Measurements from ENCODE around the gene FGF5. TPM values are rescaled to one million over a fixed set of nuclear protein-coding genes. Genes with fewer than 3 reads are reported as not detected.

FGF5 gene
- total RNA-seq, 1 donor from 2014 or later = 0.97 TPM

- no peak for ATAC-seq
- intact Hi-C loops (cut with micrococcal nuclease) = no loop called here
- no peak for DNase-seq
Measured at GRCh38 chr4:80249144-80249543, 17.3 kb upstream of the FGF5 start.

- intact Hi-C loops (cut with micrococcal nuclease) = no loop called here
- ATAC-seq (no peak), DNase-seq (no peak)
Measured at GRCh38 chr4:80252427-80252826, 14.0 kb upstream of the FGF5 start.

DNA sequence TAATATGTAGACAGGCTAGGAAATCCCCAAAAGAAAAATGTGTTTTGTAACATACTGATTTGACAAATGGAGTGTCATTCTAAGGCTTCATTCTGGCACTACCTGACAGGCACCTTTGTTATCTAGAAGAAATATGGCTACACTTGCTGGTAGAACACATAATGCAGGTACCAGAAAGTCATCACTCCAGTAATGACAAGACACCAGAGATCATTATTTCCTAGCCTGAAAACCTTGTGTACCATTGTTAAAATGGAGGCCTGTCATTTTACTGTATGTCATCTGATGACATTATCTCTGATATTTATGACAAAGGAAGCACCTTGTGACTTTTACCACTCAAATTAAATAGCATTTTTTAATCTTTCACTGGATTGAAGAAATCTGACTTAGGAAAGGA lies 13.5 kb upstream of the FGF5 start:
- DNase-seq = no peak
- intact Hi-C loops (cut with micrococcal nuclease) = no loop called here
- ATAC-seq = no peak

GRCh38 chr4:80253510-80253909 lies 13.0 kb upstream of the FGF5 start:
- ATAC-seq (no peak), DNase-seq (no peak)
- intact Hi-C loops (cut with micrococcal nuclease) = no loop called here

- no peak for DNase-seq
- no peak for ATAC-seq
- intact Hi-C loops (cut with micrococcal nuclease) = no loop called here
Measured at GRCh38 chr4:80254114-80254513, 12.3 kb upstream of the FGF5 start.

GRCh38 chr4:80255329-80256095 lies 11.0 kb upstream of the FGF5 start:
- intact Hi-C loops (cut with micrococcal nuclease) = no loop called here
- DNase-seq = no peak
- ATAC-seq = no peak

GRCh38 chr4:80257851-80258250 lies 8.6 kb upstream of the FGF5 start:
- DNase-seq (no peak), ATAC-seq (no peak)
- intact Hi-C loops (cut with micrococcal nuclease) = no loop called here

- no peak for DNase-seq
- intact Hi-C loops (cut with micrococcal nuclease) = no loop called here
- ATAC-seq = no peak
Measured at GRCh38 chr4:80259012-80259411, 7.5 kb upstream of the FGF5 start.

DNA sequence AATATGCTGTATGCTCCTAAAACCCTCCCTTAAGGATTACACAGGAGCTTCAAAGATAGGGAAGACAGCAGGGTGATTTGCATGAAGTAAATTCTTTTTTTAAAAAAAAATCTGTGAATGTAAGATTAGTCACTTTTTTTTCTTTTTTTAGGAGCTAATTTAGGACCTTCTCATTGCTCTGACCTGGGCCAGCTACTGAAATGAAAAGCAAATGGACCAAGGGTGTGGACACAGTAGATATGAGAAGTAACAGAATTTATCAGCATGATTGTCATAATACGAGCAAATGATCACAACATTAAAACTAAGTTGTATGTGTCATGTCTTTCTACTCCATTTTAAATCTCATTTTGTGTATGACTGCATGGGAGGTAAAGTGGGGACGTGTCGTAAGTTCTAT lies 6.6 kb upstream of the FGF5 start:
- no peak for ATAC-seq
- intact Hi-C loops (cut with micrococcal nuclease) = no loop called here
- DNase-seq = no peak

DNA sequence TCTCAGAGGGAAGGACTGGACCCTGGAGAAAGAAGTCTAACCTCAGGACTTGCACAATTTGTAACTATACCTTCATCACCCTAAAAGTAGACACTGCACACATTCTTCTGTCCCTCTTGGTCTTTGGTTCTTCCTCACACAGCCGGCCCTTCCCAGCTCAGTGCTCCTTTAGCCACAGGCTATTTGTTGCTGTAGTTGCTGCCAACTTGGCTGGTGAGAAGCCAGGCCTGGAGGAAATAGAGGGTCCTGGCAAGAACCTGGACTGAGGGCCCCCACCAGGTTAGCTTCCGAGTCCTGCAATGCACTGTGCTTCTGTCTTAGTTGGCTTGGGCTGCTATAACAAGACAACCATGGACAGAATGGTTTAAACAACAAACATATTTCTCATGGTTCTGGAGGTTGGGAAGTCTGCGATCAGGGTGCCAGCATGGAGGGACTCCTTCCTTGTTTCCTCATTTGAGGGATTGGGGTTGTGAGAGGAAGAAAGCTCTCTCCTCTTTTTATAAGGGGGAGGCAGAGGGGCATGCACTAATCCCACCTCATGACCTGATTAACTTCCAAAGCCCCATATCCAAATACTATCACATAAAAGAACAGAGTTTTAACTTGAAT lies 4.4 kb upstream of the FGF5 start:
- intact Hi-C loops (cut with micrococcal nuclease) = no loop called here
- DNase-seq (no peak), ATAC-seq (no peak)

DNA sequence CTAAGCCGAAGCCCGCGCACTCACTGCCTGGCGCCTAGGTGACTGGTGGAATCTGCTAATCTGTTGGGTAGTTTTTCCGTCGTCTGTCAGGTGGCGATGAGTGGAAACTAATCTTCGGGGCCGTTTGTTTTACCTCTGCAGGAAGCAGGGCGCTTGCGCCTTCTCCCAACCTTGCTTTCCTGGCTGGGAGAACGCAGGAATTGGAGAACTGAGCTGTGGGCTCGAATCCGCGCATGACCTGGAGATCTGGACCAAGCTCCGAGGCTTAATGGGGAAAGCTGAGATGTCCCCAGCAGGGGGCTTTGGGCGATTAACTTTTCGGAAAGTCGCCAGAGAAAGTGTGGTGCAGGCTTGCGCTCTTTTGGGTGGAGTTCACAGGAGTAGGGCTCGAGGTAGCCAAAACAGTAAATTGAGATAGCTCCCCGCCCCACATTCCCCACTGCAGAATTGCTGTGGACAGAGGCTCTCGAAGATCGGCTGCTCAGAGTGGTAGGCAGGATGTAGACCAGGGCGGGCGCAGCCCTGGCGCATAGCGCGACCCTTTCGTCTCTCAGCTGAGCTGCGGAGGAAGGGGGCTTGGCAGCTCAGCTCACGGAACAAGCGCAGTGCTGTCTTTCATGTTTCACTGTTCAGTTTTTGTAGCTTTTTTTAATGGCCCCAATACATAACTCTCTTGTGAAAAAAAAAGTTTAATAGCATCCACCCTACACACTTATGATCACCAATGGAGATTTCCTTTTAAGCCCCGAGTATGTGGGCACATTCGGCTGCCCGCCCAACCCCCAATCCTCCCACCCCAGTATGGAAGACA lies 2.7 kb upstream of the FGF5 start:
- DNase-seq = no peak
- intact Hi-C loops (cut with micrococcal nuclease) = no loop called here
- no peak for ATAC-seq

- no peak for DNase-seq
- intact Hi-C loops (cut with micrococcal nuclease) = no loop called here
- no peak for ATAC-seq
Measured at GRCh38 chr4:80264352-80264647, 2.2 kb upstream of the FGF5 start.

- ATAC-seq = no peak
- DNase-seq = no peak
- intact Hi-C loops (cut with micrococcal nuclease) = no loop called here
Measured at GRCh38 chr4:80264825-80265224, 1.6 kb upstream of the FGF5 start.

DNA sequence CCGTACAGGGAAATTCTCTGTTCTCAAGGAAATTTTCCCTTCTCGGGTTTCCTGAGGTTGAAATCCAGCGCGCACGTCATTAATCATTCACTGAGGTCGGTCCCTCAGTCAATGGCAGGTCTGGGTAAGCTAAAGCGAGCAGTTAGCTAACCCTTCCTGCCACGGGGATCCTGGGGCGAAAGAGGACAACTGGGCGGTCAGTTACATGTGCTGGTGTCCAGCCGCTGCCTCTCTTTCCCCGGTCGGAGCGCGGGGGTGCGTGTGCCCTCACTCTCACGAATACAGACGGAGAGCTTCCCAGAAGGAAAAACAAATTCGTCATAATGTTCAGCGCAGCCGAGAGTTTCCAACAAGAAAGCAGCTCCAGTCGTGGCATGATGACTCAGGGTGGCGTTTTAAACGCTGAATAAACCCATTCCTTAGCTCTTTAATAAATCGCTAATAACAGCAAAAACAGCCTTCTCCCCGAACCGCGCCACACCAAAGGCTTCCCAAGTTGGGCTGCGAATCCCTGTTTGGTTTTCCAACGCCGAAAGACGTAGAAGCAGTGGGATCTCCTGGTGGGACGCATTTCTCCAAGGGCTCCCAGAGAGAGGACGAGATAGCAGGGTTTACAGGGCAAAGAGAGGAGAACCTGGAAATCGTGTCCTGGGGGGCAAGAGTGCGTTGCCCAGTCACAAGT lies 752 bp upstream of the FGF5 start:
- ATAC-seq = peak; percentile 44
- DNase-seq = no peak
- intact Hi-C loops (cut with micrococcal nuclease) = no loop called here

GRCh38 chr4:80266902-80267380 lies 477 bp downstream of the FGF5 start:
- DNase-seq (no peak), ATAC-seq (peak; percentile 55)
- intact Hi-C loops (cut with micrococcal nuclease) = no loop called here

- no peak for DNase-seq
- ATAC-seq = no peak
- intact Hi-C loops (cut with micrococcal nuclease) = no loop called here
Measured at GRCh38 chr4:80268081-80268823, 1.8 kb downstream of the FGF5 start.

GRCh38 chr4:80268936-80269335 lies 2.5 kb downstream of the FGF5 start:
- ATAC-seq = no peak
- intact Hi-C loops (cut with micrococcal nuclease) = no loop called here
- no peak for DNase-seq

GRCh38 chr4:80270321-80270720 lies 3.9 kb downstream of the FGF5 start:
- intact Hi-C loops (cut with micrococcal nuclease) = no loop called here
- DNase-seq = no peak
- no peak for ATAC-seq

DNA sequence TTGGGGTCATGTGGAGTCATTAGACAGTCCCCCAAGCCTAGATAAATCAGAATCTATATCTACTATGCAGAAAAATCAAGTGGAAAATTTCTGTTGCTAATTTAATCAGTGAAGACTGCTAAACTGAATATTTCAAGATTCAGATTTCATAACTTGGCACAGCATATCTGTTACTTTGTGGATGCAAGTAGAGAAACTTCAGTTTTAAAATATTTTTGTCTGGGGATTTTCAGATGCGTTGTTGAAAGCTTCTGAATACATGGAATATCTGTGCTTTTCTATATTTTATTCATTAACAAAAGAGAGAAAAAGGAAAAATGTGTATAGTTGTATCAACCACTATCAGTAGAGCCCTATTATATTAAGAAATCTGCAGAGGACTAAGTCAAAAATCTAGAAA lies 4.4 kb downstream of the FGF5 start:
- ATAC-seq (no peak), DNase-seq (no peak)
- intact Hi-C loops (cut with micrococcal nuclease) = no loop called here
